ENCODE measurements around the gene ZEB1. TPM values are rescaled to one million over a fixed set of nuclear protein-coding genes. Genes with fewer than 3 reads are reported as not detected.

Gene ZEB1
- total and polyA plus RNA-seq, 9 donors: 11.0 to 48.4 (median 40.2) TPM

DNA sequence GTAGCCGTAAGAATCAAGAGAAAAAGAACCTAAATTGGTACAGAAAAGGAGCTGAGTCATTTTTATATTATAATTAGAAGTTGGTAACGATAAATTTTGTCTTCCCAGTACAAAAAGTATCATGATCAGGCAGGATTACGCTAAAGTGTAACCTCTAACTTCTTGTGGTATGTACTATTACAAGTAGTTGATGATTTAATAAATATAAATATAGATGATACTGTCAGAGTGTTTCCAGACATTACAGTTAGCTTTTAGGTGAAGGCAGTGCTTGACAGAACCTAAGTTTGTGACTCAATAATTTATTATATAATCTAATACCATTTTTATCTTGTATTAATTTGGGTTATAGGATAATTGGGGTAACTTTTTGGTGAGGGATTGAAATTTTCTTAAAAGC lies 53.4 kb downstream of the ZEB1 start:
- no peak for DNase-seq

DNA sequence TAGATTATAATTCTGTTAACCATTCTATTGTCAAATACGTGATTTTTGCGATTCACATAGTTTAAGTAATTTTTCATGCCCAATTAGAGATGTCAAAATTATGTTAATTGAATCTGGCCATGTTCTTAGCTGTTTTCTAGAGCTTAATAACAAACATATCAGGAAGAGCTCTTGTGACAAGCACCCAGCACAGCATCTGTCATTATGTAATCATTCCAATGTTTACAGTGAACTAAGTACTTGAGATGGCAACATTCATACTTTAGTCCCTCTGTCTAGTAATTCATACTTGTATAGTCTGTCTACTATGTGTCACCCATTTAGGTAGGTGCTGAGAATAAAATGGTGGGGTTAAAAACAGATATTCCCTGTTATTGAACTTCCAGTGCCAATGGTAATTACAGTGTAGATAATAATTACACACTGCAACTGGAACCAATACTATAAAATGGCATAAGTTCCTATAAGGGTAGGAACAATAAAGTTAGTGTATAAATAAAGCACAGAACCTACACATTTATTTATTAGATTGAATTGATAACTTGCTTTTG lies 55.2 kb downstream of the ZEB1 start:
- Histone ChIP-seq H3K36me3 (no peaks in the 10 kb centered on the region), H3K4me3 (no peak overlapping the region), H3K27ac (no peak overlapping the region), H3K4me1 (ENCODE audit: insufficient read depth) (no peaks in the 10 kb centered on the region), H3K9me3 (no peaks in the 10 kb centered on the region), H3K27me3 (no peaks in the 10 kb centered on the region)
- 95% methylated on average over 2 of the region's 2 CpGs for WGBS, 3 donors
- TF ChIP-seq EP300 (IDR thresholded peaks at IDR 0.05) (no peak), POLR2A (IDR thresholded peaks at IDR 0.05) (no peak)
- TF ChIP-seq, protein P1, sequence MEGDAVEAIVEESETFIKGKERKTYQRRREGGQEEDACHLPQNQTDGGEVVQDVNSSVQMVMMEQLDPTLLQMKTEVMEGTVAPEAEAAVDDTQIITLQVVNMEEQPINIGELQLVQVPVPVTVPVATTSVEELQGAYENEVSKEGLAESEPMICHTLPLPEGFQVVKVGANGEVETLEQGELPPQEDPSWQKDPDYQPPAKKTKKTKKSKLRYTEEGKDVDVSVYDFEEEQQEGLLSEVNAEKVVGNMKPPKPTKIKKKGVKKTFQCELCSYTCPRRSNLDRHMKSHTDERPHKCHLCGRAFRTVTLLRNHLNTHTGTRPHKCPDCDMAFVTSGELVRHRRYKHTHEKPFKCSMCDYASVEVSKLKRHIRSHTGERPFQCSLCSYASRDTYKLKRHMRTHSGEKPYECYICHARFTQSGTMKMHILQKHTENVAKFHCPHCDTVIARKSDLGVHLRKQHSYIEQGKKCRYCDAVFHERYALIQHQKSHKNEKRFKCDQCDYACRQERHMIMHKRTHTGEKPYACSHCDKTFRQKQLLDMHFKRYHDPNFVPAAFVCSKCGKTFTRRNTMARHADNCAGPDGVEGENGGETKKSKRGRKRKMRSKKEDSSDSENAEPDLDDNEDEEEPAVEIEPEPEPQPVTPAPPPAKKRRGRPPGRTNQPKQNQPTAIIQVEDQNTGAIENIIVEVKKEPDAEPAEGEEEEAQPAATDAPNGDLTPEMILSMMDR (IDR thresholded peaks at IDR 0.05): no peak
- intact Hi-C loops (cut with DNase I): no loop called here
- no peak for DNase-seq

More for the DNA sequence above, 53.4 kb downstream of the ZEB1 start:
- Histone ChIP-seq H3K4me1 (ENCODE audit: insufficient read depth) (no peaks in the 10 kb centered on the region), H3K27ac (no peak overlapping the region), H3K27me3 (no peaks in the 10 kb centered on the region), H3K9me3 (no peaks in the 10 kb centered on the region), H3K4me3 (no peak overlapping the region), H3K36me3 (no peaks in the 10 kb centered on the region)
- intact Hi-C loops (cut with DNase I): no loop called here
- TF ChIP-seq, protein P1 (IDR thresholded peaks at IDR 0.05): no peak
- TF ChIP-seq POLR2A (IDR thresholded peaks at IDR 0.05) (no peak), EP300 (IDR thresholded peaks at IDR 0.05) (no peak)
- WGBS, 3 donors: 84 to 95% (median 89%) methylated on average over 3 of the region's 3 CpGs

DNA sequence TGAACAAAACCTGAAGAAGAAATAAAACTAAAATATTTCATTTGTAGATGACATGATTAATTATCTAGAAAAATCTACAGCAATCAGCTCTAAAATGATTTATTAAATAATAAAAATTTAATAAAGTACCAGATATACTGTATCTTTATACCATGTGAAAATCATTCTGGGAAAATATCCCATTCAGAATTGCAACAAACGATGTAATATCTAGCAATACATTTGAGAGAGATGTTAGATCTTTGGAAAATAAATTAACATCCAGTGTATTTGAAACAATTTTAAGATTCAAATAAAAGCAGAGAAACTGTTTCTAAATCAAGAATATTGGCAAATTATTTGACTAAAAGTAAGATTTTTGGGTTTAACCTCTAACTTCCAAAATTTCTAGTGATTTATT lies 62.2 kb downstream of the ZEB1 start:
- 78 to 92% (median 91%) methylated on average over 1 of the region's 1 CpG for WGBS, 3 donors
- H3K27ac ChIP-seq: no peak overlapping the region
- no peaks in the 10 kb centered on the region for H3K36me3 ChIP-seq
- H3K4me1 ChIP-seq (ENCODE audit: insufficient read depth): no peaks in the 10 kb centered on the region
- DNase-seq: no peak
- no peaks in the 10 kb centered on the region for H3K9me3 ChIP-seq
- no peaks in the 10 kb centered on the region for H3K27me3 ChIP-seq
- no peak overlapping the region for H3K4me3 ChIP-seq
- TF ChIP-seq POLR2A (IDR thresholded peaks at IDR 0.05): no peak
- TF ChIP-seq, protein P1 (IDR thresholded peaks at IDR 0.05): no peak
- TF ChIP-seq EP300 (IDR thresholded peaks at IDR 0.05): no peak
- intact Hi-C loops (cut with DNase I): no loop called here

DNA sequence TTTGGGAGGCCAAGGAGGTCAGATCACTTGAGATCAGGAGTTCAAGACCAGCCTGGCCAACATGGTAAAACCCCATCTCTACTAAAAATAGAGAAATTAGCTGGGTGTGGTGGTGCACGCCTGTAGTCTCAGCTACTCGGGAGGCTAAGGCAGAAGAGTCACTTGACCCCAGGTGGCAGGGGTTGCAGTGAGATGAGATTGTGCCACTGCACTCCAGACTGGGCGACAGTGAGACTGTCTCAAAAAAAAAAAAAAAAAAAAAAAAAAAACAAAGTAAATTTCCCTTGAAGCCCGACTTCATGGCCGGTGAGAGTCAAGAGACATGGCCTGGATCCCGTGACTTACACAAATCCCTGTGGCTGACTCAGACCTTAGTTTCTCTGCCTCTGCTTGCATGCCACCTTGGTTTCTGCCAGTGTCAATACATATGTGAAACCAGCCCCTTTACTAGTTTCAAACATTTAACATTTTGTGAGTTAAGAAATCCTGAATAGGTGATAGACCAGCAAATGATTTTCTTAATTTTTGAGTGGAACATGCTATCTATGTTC lies 62.8 kb downstream of the ZEB1 start:
- Histone ChIP-seq H3K4me3 (no peak overlapping the region), H3K4me1 (ENCODE audit: insufficient read depth) (no peaks in the 10 kb centered on the region), H3K9me3 (no peaks in the 10 kb centered on the region), H3K27ac (no peak overlapping the region), H3K36me3 (no peaks in the 10 kb centered on the region), H3K27me3 (no peaks in the 10 kb centered on the region)
- no peak for TF ChIP-seq POLR2A (IDR thresholded peaks at IDR 0.05)
- no peak for TF ChIP-seq EP300 (IDR thresholded peaks at IDR 0.05)
- TF ChIP-seq, protein P1 (IDR thresholded peaks at IDR 0.05): no peak
- DNase-seq: no peak
- intact Hi-C loops (cut with DNase I): no loop called here
- 81 to 96% (median 91%) methylated on average over 6 of the region's 6 CpGs for WGBS, 3 donors

Data from ovary (tissue), 9 donors.